Measurements from ENCODE around the gene FAHD2A.

GRCh38 chr2:95387358-95387757 is 15.2 kb upstream of the FAHD2A start:
- TF ChIP-seq CTCF (conservative IDR thresholded peaks at IDR 0.05) (no peak), EZH2 (IDR thresholded peaks at IDR 0.05; ENCODE audit: low read depth) (no peak)

Measured in PC-9 (cell line).